ENCODE results near the gene POLE.
A peak's percentile ranks its signal among the peaks of the same experiment; 100 is the strongest.

POLE gene

DNA sequence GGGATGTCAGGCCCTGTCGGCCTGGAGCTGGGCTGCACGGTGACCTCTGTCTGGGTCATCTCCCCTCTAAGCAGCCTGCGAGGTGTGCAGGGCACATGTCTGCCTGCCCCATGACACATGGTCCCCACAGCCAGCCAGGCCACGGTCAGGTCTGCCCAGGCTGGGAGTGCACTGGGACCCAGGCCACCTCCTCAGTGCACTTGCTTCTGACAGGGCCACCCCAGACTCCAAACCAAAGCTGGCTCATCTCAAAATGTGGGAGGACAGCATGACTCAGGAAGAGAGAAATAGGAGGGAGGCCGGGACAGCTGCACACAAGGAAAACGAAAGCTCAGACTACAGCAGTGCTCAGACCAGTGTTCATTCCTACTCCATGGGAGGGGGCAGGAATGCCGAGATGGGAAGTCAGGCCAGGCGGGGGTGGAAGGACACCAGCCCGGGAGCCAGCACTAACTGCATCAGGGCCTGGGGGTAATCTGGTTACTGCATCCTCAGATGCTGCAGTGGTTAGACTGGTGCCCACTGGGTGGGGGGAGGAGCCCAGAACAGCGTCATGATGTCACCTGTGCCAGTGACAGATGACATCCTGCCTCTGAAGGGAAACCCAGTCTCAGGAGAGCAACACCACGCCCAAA lies 64.6 kb downstream of the POLE start:
- Mint-ChIP-seq H3K27ac (no peak overlapping the region), H3K4me3 (no peak overlapping the region), H3K4me1 (ENCODE audit: low read depth) (peaks cover 8% of the 10 kb centered on the region), H3K9me3 (ENCODE audit: low read depth) (no peaks in the 10 kb centered on the region), H3K27me3 (peaks cover 5% of the 10 kb centered on the region), H3K36me3 (peaks cover 5% of the 10 kb centered on the region)

DNA sequence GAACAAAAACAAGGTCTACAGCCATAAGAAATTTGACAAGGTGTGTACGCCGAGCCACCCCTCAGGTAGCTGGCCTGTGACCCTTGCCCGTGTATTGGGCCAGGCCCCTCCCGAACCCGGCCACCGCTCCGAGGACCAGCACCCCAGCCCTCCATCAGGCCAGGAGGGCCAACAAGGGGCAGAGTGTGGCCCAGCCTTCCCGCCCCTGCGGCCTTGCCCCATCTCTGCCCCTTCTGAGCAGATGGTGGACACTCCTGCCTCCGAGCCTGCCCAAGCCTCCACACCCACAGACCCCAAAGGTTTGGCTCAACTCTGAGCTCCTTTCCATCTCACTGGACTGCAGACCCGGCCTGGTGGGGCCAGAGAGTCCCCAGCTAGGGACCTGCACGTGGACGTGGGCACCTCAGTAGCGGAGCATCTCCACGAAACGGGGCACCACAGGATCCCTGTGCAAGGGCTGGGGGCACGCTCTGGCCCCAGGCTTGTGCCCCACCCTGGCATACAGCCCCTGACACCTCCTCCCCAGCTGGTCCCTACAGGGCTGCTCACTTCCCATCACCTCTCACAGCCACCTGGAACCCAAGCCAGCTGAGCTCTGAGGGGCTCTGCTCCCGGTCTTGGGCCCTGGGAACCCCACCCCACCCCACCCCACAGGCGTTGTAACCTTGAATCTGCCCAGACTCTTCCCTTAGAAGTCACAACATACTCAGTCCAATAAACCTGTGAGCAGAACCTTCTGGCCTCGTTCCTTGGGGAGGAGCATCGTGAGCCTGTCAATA lies 65.3 kb downstream of the POLE start:
- Mint-ChIP-seq H3K4me3 (no peak overlapping the region), H3K27ac (no peak overlapping the region), H3K4me1 (ENCODE audit: low read depth) (peaks cover 9% of the 10 kb centered on the region), H3K27me3 (peaks cover 9% of the 10 kb centered on the region), H3K9me3 (ENCODE audit: low read depth) (no peaks in the 10 kb centered on the region), H3K36me3 (peaks cover 5% of the 10 kb centered on the region)

DNA sequence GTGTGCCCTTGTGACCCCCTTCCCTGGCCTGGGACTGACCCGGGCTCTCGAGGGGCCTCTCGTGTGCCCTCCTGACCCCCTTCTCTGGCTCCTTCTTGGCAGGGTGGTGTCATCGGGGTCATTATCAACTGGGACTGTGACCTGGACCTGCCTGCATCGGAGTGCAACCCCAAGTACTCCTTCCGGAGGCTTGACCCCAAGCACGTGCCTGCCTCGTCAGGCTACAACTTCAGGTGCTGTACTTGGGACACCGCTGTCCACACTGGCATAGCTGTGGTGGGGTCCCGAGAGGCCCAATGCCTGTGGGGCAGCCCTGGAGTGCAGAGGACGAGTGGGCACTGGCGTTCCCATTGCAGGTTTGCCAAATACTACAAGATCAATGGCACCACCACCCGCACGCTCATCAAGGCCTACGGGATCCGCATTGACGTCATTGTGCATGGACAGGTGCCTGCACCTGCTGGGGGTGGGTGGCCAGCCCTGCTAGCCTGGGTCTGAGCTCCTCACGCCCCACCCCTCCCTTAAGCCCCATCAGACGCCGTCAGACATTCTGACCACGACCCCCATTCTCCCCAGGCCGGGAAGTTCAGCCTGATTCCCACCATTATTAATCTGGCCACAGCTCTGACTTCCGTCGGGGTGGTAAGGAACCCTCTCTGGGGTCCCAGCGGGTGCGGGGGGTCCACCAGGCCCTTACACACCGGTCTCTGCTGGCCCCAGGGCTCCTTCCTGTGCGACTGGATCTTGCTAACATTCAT lies 66.1 kb downstream of the POLE start:
- peaks cover 9% of the 10 kb centered on the region for H3K27me3 Mint-ChIP-seq
- H3K36me3 Mint-ChIP-seq, result peaks cover 5% of the 10 kb centered on the region
- H3K4me3 Mint-ChIP-seq, result no peak overlapping the region
- no peaks in the 10 kb centered on the region for H3K9me3 Mint-ChIP-seq (ENCODE audit: low read depth)
- H3K4me1 Mint-ChIP-seq (ENCODE audit: low read depth), result peaks cover 9% of the 10 kb centered on the region
- H3K27ac Mint-ChIP-seq, result no peak overlapping the region

DNA sequence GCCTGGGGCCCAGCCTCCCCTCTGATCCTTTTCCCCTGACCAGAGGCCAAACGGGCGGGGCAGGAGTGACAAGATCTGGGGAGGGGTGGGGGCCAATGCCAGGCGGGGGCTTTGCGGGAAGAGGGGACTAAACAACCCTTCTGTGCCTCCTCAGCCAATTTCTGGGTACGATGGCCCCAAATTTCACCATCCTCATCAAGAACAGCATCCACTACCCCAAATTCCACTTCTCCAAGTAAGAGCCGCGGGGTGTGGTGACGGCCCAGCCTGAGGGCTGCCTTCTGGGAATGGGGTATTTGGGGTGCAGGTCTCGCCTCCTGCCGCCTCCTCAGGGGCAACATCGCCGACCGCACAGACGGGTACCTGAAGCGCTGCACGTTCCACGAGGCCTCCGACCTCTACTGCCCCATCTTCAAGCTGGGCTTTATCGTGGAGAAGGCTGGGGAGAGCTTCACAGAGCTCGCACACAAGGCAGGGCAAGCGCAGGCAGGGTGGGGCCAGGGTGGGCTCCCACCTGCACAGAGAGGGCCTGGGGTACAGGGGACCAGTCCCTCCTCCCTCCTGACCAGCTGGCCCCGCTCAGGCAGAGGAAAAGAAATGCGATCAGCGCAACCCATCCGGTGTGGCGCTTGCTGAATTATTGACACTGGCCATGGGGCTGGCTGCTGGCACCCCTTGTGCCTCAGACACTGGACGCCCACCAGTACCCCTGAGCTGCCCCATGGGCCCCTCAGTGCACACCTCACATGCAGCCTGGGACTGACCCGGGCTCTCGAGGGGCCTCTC lies 66.8 kb downstream of the POLE start:
- Mint-ChIP-seq H3K4me1 (ENCODE audit: low read depth) (peaks cover 9% of the 10 kb centered on the region), H3K27ac (no peak overlapping the region), H3K27me3 (peaks cover 13% of the 10 kb centered on the region), H3K36me3 (peaks cover 5% of the 10 kb centered on the region), H3K9me3 (ENCODE audit: low read depth) (no peaks in the 10 kb centered on the region), H3K4me3 (no peak overlapping the region)

DNA sequence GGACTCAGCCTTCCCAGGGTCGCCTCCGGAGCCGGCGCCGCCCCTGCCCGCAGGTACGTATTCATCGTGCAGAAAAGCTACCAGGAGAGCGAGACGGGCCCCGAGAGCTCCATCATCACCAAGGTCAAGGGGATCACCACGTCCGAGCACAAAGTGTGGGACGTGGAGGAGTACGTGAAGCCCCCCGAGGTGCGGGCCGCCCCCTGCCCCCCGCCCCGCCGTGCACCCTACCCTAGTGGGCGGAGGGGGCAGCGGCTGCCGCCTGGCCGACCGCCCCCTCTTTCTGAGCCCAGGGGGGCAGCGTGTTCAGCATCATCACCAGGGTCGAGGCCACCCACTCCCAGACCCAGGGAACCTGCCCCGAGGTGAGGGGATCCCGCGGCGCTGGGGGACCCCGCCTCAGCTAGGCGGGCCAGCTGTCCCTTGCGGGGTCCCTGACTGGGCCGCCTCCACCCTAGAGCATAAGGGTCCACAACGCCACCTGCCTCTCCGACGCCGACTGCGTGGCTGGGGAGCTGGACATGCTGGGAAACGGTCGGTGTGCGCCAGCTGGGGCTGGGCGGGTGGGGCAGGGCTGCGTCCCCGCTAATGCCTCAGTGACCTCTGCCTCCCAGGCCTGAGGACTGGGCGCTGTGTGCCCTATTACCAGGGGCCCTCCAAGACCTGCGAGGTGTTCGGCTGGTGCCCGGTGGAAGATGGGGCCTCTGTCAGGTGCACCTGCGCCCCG lies 67.6 kb downstream of the POLE start:
- H3K9me3 Mint-ChIP-seq (ENCODE audit: low read depth), result no peaks in the 10 kb centered on the region
- H3K27me3 Mint-ChIP-seq, result peaks cover 17% of the 10 kb centered on the region
- no peak overlapping the region for H3K4me3 Mint-ChIP-seq
- H3K4me1 Mint-ChIP-seq (ENCODE audit: low read depth), result peaks cover 14% of the 10 kb centered on the region
- H3K36me3 Mint-ChIP-seq, result peaks cover 2% of the 10 kb centered on the region
- no peak overlapping the region for H3K27ac Mint-ChIP-seq

DNA sequence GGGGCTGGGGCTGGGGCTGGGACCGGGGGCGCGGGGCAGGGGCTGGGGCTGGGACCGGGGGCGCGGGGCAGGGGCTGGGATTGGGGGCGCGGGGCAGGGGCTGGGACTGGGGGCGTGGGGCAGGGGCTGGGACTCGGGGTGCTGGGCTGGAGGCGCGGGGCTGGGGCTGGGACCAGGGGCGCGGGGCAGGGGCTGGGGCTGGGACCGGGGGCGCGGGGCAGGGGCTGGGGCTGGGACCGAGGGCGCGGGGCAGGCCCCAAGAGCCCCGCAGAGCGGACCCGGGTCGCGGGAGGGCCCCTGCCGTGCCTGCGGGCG lies 68.1 kb downstream of the POLE start:
- Mint-ChIP-seq H3K36me3 (peaks cover 2% of the 10 kb centered on the region), H3K27ac (no peak overlapping the region), H3K4me3 (no peak overlapping the region), H3K27me3 (peaks cover 17% of the 10 kb centered on the region), H3K9me3 (ENCODE audit: low read depth) (no peaks in the 10 kb centered on the region), H3K4me1 (ENCODE audit: low read depth) (peaks cover 14% of the 10 kb centered on the region)

DNA sequence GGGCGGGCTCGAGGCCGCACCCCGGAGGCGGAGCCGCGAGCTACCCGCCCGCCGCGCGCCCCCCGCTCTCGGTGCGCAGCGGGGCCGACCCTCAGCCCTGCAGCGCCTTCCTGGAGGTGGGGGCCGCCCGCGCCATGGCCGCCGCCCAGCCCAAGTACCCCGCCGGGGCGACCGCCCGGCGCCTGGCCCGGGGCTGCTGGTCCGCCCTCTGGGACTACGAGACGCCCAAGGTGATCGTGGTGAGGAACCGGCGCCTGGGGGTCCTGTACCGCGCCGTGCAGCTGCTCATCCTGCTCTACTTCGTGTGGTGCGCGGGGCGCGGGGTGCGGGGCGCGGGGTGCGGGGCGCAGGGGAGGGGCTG lies 68.5 kb downstream of the POLE start, which contains the start of gene P2RX2:
Gene P2RX2, plus strand, starts transcription at position 94 of the 361 bp plus-strand sequence. Its CDS starts 41 bp downstream, at position 135.
- Mint-ChIP-seq H3K27me3 (peaks cover 17% of the 10 kb centered on the region), H3K9me3 (ENCODE audit: low read depth) (no peaks in the 10 kb centered on the region), H3K36me3 (peaks cover 2% of the 10 kb centered on the region), H3K4me3 (peak within 1 kb of the TSS; percentile 79), H3K27ac (no peak within 1 kb of the TSS), H3K4me1 (ENCODE audit: low read depth) (peaks cover 14% of the 10 kb centered on the region)

DNA sequence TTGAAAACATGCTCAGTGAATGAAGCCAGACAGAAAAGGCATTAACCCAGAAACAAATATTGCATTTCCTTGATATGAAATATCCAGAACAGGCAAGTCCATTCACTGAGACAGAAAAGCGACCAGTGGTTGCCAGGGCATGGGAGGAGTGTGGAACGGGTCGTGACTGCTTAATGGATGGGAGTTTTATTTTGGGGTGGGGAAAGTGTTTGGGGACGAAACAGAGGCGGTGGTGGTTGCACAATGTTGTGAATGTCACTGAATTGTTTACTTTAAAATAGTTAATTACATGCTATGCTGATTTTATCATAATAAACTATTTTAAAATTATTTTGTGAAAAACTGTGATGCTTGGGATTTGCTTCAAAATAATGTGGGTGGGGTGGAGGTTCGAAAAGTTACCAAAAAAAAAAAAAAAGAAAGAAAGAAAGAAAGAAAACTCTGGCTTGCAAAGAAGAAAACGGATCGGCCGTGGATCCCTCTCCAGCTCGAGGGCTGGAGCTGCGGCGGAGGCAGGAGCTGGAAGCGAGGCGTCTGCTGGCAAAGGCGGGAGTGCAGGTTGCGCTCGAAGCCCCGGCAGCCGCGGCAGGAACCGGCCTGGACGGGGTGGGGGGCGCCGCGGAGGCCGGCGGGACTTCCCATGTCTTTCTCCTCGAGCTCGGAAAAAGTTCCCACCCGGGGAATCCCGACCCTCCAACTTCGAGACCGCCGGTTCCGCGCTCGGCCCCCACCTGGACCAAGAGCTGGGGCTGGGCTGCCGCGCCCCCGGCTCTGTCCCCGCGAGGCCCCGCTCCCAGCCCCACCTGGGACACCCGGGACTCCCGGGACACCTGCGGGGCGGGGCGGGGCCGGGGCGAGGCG lies 69.1 kb downstream of the POLE start:
- peaks cover 14% of the 10 kb centered on the region for H3K4me1 Mint-ChIP-seq (ENCODE audit: low read depth)
- H3K27me3 Mint-ChIP-seq, result peaks cover 18% of the 10 kb centered on the region

DNA sequence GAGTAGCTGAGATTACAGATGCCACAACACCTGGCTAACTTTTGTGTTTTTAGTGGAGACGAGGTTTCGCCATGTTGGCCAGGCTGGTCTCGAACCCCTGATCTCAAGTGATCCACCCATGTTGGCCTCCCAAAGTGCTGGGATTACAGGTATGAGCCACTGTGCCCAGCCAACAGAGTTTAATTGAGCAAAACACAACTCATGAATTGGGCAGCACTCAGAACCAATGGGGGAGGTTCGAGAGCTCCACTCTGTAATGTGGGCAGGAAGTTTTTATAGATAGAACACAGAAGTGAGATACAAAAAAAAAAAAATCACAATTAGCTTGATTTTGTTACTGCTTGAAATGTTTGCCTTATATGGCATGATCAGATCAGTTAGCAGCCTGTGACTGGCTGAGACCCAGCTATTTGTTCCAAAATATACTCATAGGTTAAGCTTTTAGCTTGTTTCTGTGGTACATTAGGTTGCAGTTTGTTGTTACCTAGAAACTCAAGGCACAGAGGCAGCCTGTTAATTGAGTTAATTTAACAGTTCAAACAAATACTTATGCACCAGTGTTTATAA lies 69.9 kb downstream of the POLE start:
- Mint-ChIP-seq H3K9me3 (ENCODE audit: low read depth) (no peaks in the 10 kb centered on the region), H3K4me1 (ENCODE audit: low read depth) (peaks cover 12% of the 10 kb centered on the region), H3K36me3 (peaks cover 2% of the 10 kb centered on the region), H3K27ac (no peak overlapping the region), H3K27me3 (peaks cover 19% of the 10 kb centered on the region), H3K4me3 (peak overlapping the region; percentile 79)

More for the DNA sequence above, 69.1 kb downstream of the POLE start:
- H3K9me3 Mint-ChIP-seq (ENCODE audit: low read depth), result no peaks in the 10 kb centered on the region
- H3K4me3 Mint-ChIP-seq, result peak overlapping the region; percentile 79
- H3K36me3 Mint-ChIP-seq, result peaks cover 2% of the 10 kb centered on the region
- no peak overlapping the region for H3K27ac Mint-ChIP-seq

DNA sequence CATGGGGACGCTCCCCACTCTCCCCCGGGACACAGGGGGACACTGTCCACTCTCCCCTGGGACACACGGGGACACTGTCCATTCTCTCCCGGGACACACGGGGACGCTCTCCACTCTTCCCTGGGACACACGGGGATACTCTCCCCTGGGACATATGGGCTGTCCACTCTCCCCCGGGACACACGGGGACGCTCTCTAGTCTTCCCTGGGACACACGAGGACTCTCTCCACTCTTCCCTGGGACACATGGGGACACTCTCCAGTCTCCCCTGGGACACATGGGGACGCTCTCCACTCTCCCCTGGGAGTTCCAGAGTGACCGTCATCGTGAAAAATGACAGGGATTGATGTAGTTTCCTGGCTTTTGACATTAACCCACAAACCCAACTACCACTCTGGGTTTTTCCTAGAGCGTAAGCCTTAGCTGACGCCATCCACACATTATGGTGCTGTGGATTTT lies 71.5 kb downstream of the POLE start:
- Mint-ChIP-seq H3K36me3 (peaks cover 2% of the 10 kb centered on the region), H3K9me3 (ENCODE audit: low read depth) (no peaks in the 10 kb centered on the region), H3K4me3 (no peak overlapping the region), H3K27me3 (peaks cover 29% of the 10 kb centered on the region), H3K4me1 (ENCODE audit: low read depth) (peaks cover 11% of the 10 kb centered on the region), H3K27ac (no peak overlapping the region)

DNA sequence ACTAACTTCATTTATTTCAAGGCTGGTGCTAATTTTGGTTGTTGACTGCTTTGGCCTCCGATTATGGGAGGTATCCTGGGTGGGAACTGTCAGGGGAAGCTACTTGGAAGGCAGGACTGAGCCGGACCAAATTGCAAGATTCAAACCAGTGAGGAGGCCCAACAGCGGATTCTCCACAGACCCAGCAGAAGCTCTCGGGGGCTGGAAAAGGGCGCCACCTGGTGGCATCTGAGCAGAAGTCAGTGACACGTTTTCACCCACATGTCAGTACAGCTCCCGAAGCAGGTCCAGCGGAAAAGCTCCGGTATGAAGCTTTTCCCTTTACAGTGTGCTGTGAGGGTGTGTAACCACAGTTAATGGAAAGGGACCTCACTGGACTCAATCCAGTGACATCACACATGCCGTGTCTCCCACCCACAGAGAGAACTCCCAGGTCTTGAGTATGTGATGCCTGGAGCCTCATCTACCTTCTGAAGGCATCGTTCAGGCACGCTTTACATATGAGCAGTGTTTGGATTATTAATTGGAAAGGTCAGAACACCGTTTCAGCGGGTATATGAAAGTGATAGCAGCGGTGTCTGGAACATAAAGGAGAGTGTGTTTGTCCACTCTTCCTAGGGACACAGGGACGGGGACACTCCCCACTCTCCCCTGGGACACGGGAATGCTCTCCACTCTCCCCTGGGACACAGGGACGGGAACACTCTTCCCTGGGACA lies 72.1 kb downstream of the POLE start:
- Mint-ChIP-seq H3K4me1 (ENCODE audit: low read depth) (peaks cover 17% of the 10 kb centered on the region), H3K27ac (no peak overlapping the region), H3K9me3 (ENCODE audit: low read depth) (no peaks in the 10 kb centered on the region), H3K27me3 (peaks cover 29% of the 10 kb centered on the region), H3K36me3 (peaks cover 2% of the 10 kb centered on the region), H3K4me3 (no peak overlapping the region)

DNA sequence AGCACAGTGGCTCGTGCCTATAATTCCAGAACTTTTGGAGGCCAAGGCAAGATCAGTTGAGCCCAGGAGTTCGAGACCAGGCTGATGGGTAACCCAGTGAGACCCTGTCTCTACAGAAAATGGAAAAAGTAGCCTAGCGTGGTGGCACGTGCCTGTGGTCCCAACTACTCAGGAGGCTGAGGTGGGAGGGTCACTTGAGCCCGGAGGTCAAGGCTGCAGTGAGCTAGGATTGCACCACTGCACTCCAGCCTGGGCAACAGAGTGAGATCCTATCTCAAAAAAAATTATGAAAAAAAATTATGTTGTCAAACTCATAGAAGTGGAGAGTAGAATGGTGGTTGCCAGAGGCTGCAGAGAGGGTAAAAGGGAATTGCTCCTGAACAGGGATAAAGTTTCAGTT lies 73.1 kb downstream of the POLE start:
- Mint-ChIP-seq H3K4me1 (ENCODE audit: low read depth) (peaks cover 19% of the 10 kb centered on the region), H3K9me3 (ENCODE audit: low read depth) (no peaks in the 10 kb centered on the region), H3K4me3 (no peak overlapping the region), H3K36me3 (peaks cover 2% of the 10 kb centered on the region), H3K27me3 (peaks cover 32% of the 10 kb centered on the region), H3K27ac (no peak overlapping the region)

DNA sequence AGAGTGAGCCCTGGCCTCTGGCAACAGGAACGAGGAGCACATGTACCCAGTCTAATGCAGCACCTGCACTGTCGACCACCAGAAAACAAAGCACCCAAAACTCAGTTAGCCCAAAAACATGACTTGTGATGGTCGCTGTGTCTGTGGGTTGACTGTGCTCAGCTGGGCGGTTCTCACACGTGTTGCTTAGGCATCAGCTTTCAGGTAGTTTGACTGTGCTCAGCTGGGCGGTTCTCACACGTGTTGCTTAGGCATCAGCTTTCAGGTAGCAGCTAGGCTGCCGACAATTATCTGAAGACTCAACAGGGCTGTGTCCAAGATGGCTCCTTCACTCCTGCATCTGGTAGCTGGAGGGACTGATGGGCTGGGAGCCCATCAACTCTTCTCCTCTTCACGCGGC lies 75.5 kb downstream of the POLE start:
- H3K4me3 Mint-ChIP-seq, result no peak overlapping the region
- H3K36me3 Mint-ChIP-seq, result no peaks in the 10 kb centered on the region
- no peak overlapping the region for H3K27ac Mint-ChIP-seq
- H3K27me3 Mint-ChIP-seq, result peaks cover 32% of the 10 kb centered on the region
- no peaks in the 10 kb centered on the region for H3K9me3 Mint-ChIP-seq (ENCODE audit: low read depth)
- H3K4me1 Mint-ChIP-seq (ENCODE audit: low read depth), result peaks cover 12% of the 10 kb centered on the region

Measured in activated naive CD8-positive, alpha-beta T cell (primary cell).